Ishikawa (cell line): ENCODE data around the gene PYM1.

Experiments
- EP300 ChIP-seq: IDR thresholded peaks from 2 replicates; pipeline ENCODE4 v1.6.1; 2012; ENCODE audit warnings: borderline replicate concordance
- NFIC ChIP-seq: IDR thresholded peaks from 2 replicates; pipeline ENCODE4 v1.6.1; 2012
- TF ChIP-seq, protein P1 (sequence below): IDR thresholded peaks from 2 replicates; pipeline ENCODE4 v1.6.1; 2012
- TF ChIP-seq, protein P2 (sequence below): IDR thresholded peaks from 2 replicates; pipeline ENCODE4 v1.6.1; 2012; ENCODE audit warnings: low read depth, mild to moderate bottlenecking

DNA sequence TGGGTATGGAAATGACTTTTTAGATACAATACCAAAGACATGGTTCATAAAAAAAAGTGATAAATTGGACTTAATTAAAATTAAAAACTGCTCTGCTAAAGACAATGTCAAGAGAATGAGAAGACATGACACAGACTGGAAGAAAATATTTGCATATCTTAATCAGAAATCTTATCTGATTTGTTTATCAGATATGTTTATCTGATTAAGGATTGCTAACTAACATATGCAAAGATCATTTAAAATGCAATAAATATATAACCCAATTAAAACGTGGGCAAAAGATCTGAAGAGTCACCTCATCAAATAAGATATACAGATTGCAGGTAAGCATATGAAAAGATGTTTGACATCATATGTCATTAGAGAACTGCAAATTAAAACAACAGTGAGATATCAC is 75.0 kb downstream of the PYM1 start:
- TF ChIP-seq NFIC: no peak
- TF ChIP-seq, protein P1, sequence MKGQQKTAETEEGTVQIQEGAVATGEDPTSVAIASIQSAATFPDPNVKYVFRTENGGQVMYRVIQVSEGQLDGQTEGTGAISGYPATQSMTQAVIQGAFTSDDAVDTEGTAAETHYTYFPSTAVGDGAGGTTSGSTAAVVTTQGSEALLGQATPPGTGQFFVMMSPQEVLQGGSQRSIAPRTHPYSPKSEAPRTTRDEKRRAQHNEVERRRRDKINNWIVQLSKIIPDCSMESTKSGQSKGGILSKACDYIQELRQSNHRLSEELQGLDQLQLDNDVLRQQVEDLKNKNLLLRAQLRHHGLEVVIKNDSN: no peak
- TF ChIP-seq EP300: no peak
- TF ChIP-seq, protein P2, sequence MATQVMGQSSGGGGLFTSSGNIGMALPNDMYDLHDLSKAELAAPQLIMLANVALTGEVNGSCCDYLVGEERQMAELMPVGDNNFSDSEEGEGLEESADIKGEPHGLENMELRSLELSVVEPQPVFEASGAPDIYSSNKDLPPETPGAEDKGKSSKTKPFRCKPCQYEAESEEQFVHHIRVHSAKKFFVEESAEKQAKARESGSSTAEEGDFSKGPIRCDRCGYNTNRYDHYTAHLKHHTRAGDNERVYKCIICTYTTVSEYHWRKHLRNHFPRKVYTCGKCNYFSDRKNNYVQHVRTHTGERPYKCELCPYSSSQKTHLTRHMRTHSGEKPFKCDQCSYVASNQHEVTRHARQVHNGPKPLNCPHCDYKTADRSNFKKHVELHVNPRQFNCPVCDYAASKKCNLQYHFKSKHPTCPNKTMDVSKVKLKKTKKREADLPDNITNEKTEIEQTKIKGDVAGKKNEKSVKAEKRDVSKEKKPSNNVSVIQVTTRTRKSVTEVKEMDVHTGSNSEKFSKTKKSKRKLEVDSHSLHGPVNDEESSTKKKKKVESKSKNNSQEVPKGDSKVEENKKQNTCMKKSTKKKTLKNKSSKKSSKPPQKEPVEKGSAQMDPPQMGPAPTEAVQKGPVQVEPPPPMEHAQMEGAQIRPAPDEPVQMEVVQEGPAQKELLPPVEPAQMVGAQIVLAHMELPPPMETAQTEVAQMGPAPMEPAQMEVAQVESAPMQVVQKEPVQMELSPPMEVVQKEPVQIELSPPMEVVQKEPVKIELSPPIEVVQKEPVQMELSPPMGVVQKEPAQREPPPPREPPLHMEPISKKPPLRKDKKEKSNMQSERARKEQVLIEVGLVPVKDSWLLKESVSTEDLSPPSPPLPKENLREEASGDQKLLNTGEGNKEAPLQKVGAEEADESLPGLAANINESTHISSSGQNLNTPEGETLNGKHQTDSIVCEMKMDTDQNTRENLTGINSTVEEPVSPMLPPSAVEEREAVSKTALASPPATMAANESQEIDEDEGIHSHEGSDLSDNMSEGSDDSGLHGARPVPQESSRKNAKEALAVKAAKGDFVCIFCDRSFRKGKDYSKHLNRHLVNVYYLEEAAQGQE: no peak
